Measurements from ENCODE around the gene CPED1.
"Not testable (repeated sequence)": the region's sequence is repeated elsewhere in the genome, so short reads cannot be mapped to it uniquely, and the experiment has no call there.

CPED1 gene

GRCh38 chr7:121032645-121033460 is 44.3 kb downstream of the CPED1 start:
- TF ChIP-seq EZH2phosphoT487 (IDR thresholded peaks at IDR 0.05; ENCODE audit: low read length) (no peak), EZH2 (optimal IDR thresholded peaks at IDR 0.05; ENCODE audit: low read depth, low read length) (no peak)
- TF ChIP-seq, protein P1, sequence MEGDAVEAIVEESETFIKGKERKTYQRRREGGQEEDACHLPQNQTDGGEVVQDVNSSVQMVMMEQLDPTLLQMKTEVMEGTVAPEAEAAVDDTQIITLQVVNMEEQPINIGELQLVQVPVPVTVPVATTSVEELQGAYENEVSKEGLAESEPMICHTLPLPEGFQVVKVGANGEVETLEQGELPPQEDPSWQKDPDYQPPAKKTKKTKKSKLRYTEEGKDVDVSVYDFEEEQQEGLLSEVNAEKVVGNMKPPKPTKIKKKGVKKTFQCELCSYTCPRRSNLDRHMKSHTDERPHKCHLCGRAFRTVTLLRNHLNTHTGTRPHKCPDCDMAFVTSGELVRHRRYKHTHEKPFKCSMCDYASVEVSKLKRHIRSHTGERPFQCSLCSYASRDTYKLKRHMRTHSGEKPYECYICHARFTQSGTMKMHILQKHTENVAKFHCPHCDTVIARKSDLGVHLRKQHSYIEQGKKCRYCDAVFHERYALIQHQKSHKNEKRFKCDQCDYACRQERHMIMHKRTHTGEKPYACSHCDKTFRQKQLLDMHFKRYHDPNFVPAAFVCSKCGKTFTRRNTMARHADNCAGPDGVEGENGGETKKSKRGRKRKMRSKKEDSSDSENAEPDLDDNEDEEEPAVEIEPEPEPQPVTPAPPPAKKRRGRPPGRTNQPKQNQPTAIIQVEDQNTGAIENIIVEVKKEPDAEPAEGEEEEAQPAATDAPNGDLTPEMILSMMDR (IDR thresholded peaks at IDR 0.05; ENCODE audit: low read length): no peak
- H2AFZ ChIP-seq (ENCODE audit: low read length): no peak overlapping the region
- H3K79me2 ChIP-seq (ENCODE audit: low read length): no peaks in the 10 kb centered on the region
- H3K27me3 ChIP-seq (replicated peaks; ENCODE audit: insufficient read depth, low read length): no peaks in the 10 kb centered on the region
- no peak for DNase-seq
- H3K4me3 ChIP-seq (ENCODE audit: low read length): no peak overlapping the region
- H3K27ac ChIP-seq (ENCODE audit: low read length): no peak overlapping the region
- no peak overlapping the region for H3K4me2 ChIP-seq (ENCODE audit: low read depth, low read length)
- H4K20me1 ChIP-seq (ENCODE audit: insufficient read depth, low read length): no peaks in the 10 kb centered on the region
- H3F3A ChIP-seq (ENCODE audit: insufficient read depth, low read length): no peaks in the 10 kb centered on the region
- no peak overlapping the region for H3K9ac ChIP-seq (ENCODE audit: low read length)
- H3K9me2 ChIP-seq (replicated peaks; ENCODE audit: insufficient read depth, low read length): no peaks in the 10 kb centered on the region
- no peaks in the 10 kb centered on the region for H3K9me3 ChIP-seq (replicated peaks; ENCODE audit: insufficient read depth, low read length)
- no peaks in the 10 kb centered on the region for H3K4me1 ChIP-seq (ENCODE audit: low read length)
- no peaks in the 10 kb centered on the region for H3K36me3 ChIP-seq (replicated peaks; ENCODE audit: insufficient read depth, low read length)

DNA sequence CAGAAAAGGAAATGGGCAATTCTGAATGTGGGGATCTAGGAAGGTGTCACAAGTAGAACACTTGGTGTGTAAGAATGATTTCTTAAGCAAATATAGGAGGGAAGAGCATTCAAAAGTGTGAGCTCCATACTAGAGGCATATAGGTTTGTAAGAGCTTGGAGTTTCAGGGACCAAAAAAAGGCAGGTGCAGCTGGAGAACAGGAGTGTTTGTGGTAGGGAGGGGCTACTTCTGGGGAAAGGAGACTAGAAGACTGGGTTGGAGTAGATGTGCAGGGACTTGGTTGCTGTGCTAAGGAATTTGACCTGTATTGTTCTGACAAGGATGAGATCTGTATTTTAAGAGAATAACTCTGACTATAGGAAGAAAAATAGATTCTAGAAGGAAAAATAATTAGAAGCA is 46.4 kb downstream of the CPED1 start:
- no peaks in the 10 kb centered on the region for H3K79me2 ChIP-seq (ENCODE audit: low read length)
- no peaks in the 10 kb centered on the region for H4K20me1 ChIP-seq (ENCODE audit: insufficient read depth, low read length)
- no peaks in the 10 kb centered on the region for H3K27me3 ChIP-seq (replicated peaks; ENCODE audit: insufficient read depth, low read length)
- H3F3A ChIP-seq (ENCODE audit: insufficient read depth, low read length): no peaks in the 10 kb centered on the region
- no peak overlapping the region for H3K9ac ChIP-seq (ENCODE audit: low read length)
- no peaks in the 10 kb centered on the region for H3K4me1 ChIP-seq (ENCODE audit: low read length)
- H2AFZ ChIP-seq (ENCODE audit: low read length): no peak overlapping the region
- no peak for TF ChIP-seq EZH2phosphoT487 (IDR thresholded peaks at IDR 0.05; ENCODE audit: low read length)
- TF ChIP-seq, protein P1 (IDR thresholded peaks at IDR 0.05; ENCODE audit: low read length): no peak
- no peak overlapping the region for H3K27ac ChIP-seq (ENCODE audit: low read length)
- no peaks in the 10 kb centered on the region for H3K36me3 ChIP-seq (replicated peaks; ENCODE audit: insufficient read depth, low read length)
- H3K4me3 ChIP-seq (ENCODE audit: low read length): no peak overlapping the region
- H3K9me3 ChIP-seq (replicated peaks; ENCODE audit: insufficient read depth, low read length): no peaks in the 10 kb centered on the region
- no peaks in the 10 kb centered on the region for H3K9me2 ChIP-seq (replicated peaks; ENCODE audit: insufficient read depth, low read length)
- DNase-seq: no peak
- H3K4me2 ChIP-seq (ENCODE audit: low read depth, low read length): no peak overlapping the region

GRCh38 chr7:121036776-121037175 is 48.3 kb downstream of the CPED1 start:
- not testable (repeated sequence) for H3F3A ChIP-seq (ENCODE audit: insufficient read depth, low read length); H4K20me1 ChIP-seq (ENCODE audit: insufficient read depth, low read length); H3K9me2 ChIP-seq (replicated peaks; ENCODE audit: insufficient read depth, low read length); H3K9ac ChIP-seq (ENCODE audit: low read length); DNase-seq; H3K79me2 ChIP-seq (ENCODE audit: low read length); H3K4me1 ChIP-seq (ENCODE audit: low read length); H2AFZ ChIP-seq (ENCODE audit: low read length); H3K36me3 ChIP-seq (replicated peaks; ENCODE audit: insufficient read depth, low read length); H3K27ac ChIP-seq (ENCODE audit: low read length); H3K4me2 ChIP-seq (ENCODE audit: low read depth, low read length); H3K4me3 ChIP-seq (ENCODE audit: low read length); H3K9me3 ChIP-seq (replicated peaks; ENCODE audit: insufficient read depth, low read length); H3K27me3 ChIP-seq (replicated peaks; ENCODE audit: insufficient read depth, low read length)

GRCh38 chr7:121037329-121037728 is 48.8 kb downstream of the CPED1 start:
- not testable (repeated sequence) for H3K9ac ChIP-seq (ENCODE audit: low read length); H2AFZ ChIP-seq (ENCODE audit: low read length); H3K79me2 ChIP-seq (ENCODE audit: low read length); H3K4me3 ChIP-seq (ENCODE audit: low read length); H3K4me2 ChIP-seq (ENCODE audit: low read depth, low read length); H3K36me3 ChIP-seq (replicated peaks; ENCODE audit: insufficient read depth, low read length); DNase-seq; H3F3A ChIP-seq (ENCODE audit: insufficient read depth, low read length); H3K27me3 ChIP-seq (replicated peaks; ENCODE audit: insufficient read depth, low read length); H3K9me2 ChIP-seq (replicated peaks; ENCODE audit: insufficient read depth, low read length); H4K20me1 ChIP-seq (ENCODE audit: insufficient read depth, low read length); H3K27ac ChIP-seq (ENCODE audit: low read length); H3K4me1 ChIP-seq (ENCODE audit: low read length); H3K9me3 ChIP-seq (replicated peaks; ENCODE audit: insufficient read depth, low read length)
